Mucosa of stomach (tissue), 1 donor: ENCODE data around the gene MAF.
A peak's percentile ranks its signal among the peaks of the same experiment; 100 is the strongest.

Experiments
- H3K27me3 ChIP-seq: one replicate; pipeline ENCODE4 v1.7.0; 2013; ENCODE audit warnings: mild to moderate bottlenecking, low read length; ENCODE audit not compliant: control insufficient read depth, insufficient read depth
- H3K36me3 ChIP-seq: one replicate; pipeline ENCODE4 v1.7.0; 2013; ENCODE audit warnings: low read length; ENCODE audit not compliant: control insufficient read depth, insufficient read depth
- H3K4me1 ChIP-seq: one replicate; pipeline ENCODE4 v1.7.0; 2013; ENCODE audit warnings: mild to moderate bottlenecking, low read length; ENCODE audit not compliant: control insufficient read depth, insufficient read depth
- H3K4me3 ChIP-seq: one replicate; pipeline ENCODE4 v1.7.0; 2013; ENCODE audit warnings: low read length
- H3K9ac ChIP-seq: one replicate; pipeline ENCODE4 v1.7.0; 2013; ENCODE audit warnings: mild to moderate bottlenecking, low read length, moderate library complexity
- H3K9me3 ChIP-seq: one replicate; pipeline ENCODE4 v1.7.0; 2013; ENCODE audit warnings: mild to moderate bottlenecking, low read length, moderate library complexity; ENCODE audit not compliant: control insufficient read depth
- donor health status: Pancreatic carcinoma.

MAF gene

GRCh38 chr16:79600638-79601091, at the start of gene MAF:
MAF (minus strand) TSS chr16:79600737; CDS start chr16:79599902, 835 bp downstream.
- H3K9ac ChIP-seq = peak within 1 kb of the TSS; percentile 85
- H3K27me3 ChIP-seq = peaks cover 5% of the 10 kb centered on the region
- peak within 1 kb of the TSS; percentile 52 for H3K4me3 ChIP-seq
- no peaks in the 10 kb centered on the region for H3K4me1 ChIP-seq
- H3K36me3 ChIP-seq = no peaks in the 10 kb centered on the region
- H3K9me3 ChIP-seq = no peaks in the 10 kb centered on the region

GRCh38 chr16:79648826-79649225, 48.3 kb upstream of the MAF start:
- Histone ChIP-seq H3K27me3 (no peaks in the 10 kb centered on the region), H3K36me3 (no peaks in the 10 kb centered on the region), H3K4me1 (peaks cover 14% of the 10 kb centered on the region), H3K9ac (no peak overlapping the region), H3K9me3 (no peaks in the 10 kb centered on the region), H3K4me3 (no peak overlapping the region)

GRCh38 chr16:79647586-79647985, 47.0 kb upstream of the MAF start:
- Histone ChIP-seq H3K27me3 (no peaks in the 10 kb centered on the region), H3K4me3 (no peak overlapping the region), H3K36me3 (no peaks in the 10 kb centered on the region), H3K4me1 (peaks cover 9% of the 10 kb centered on the region), H3K9ac (no peak overlapping the region), H3K9me3 (no peaks in the 10 kb centered on the region)

GRCh38 chr16:79645701-79646100, 45.2 kb upstream of the MAF start:
- Histone ChIP-seq H3K9me3 (no peaks in the 10 kb centered on the region), H3K27me3 (no peaks in the 10 kb centered on the region), H3K9ac (no peak overlapping the region), H3K36me3 (no peaks in the 10 kb centered on the region), H3K4me1 (peaks cover 2% of the 10 kb centered on the region), H3K4me3 (no peak overlapping the region)

- Histone ChIP-seq H3K9ac (no peak overlapping the region), H3K4me1 (peaks cover 8% of the 10 kb centered on the region), H3K36me3 (no peaks in the 10 kb centered on the region), H3K27me3 (no peaks in the 10 kb centered on the region), H3K9me3 (no peaks in the 10 kb centered on the region), H3K4me3 (no peak overlapping the region)
Observed at GRCh38 chr16:79644971-79645667, 44.6 kb upstream of the MAF start.

GRCh38 chr16:79642652-79643051, 42.1 kb upstream of the MAF start:
- no peaks in the 10 kb centered on the region for H3K9me3 ChIP-seq
- peaks cover 14% of the 10 kb centered on the region for H3K4me1 ChIP-seq
- no peaks in the 10 kb centered on the region for H3K27me3 ChIP-seq
- H3K4me3 ChIP-seq = no peak overlapping the region
- H3K36me3 ChIP-seq = no peaks in the 10 kb centered on the region
- no peak overlapping the region for H3K9ac ChIP-seq

- H3K4me3 ChIP-seq = no peak overlapping the region
Observed at GRCh38 chr16:79640513-79641360, 40.2 kb upstream of the MAF start.

GRCh38 chr16:79639576-79640311, 39.2 kb upstream of the MAF start:
- no peaks in the 10 kb centered on the region for H3K27me3 ChIP-seq
- H3K4me3 ChIP-seq = no peak overlapping the region
- H3K9ac ChIP-seq = no peak overlapping the region
- H3K36me3 ChIP-seq = no peaks in the 10 kb centered on the region
- H3K9me3 ChIP-seq = no peaks in the 10 kb centered on the region
- peaks cover 14% of the 10 kb centered on the region for H3K4me1 ChIP-seq

More at GRCh38 chr16:79640513-79641360, 40.2 kb upstream of the MAF start:
- Histone ChIP-seq H3K4me1 (peaks cover 14% of the 10 kb centered on the region), H3K36me3 (no peaks in the 10 kb centered on the region), H3K9ac (no peak overlapping the region), H3K27me3 (no peaks in the 10 kb centered on the region), H3K9me3 (no peaks in the 10 kb centered on the region)

- Histone ChIP-seq H3K4me3 (no peak overlapping the region), H3K27me3 (no peaks in the 10 kb centered on the region), H3K9me3 (no peaks in the 10 kb centered on the region), H3K4me1 (peaks cover 14% of the 10 kb centered on the region), H3K9ac (no peak overlapping the region), H3K36me3 (no peaks in the 10 kb centered on the region)
Observed at GRCh38 chr16:79638386-79638785, 37.8 kb upstream of the MAF start.

- no peaks in the 10 kb centered on the region for H3K9me3 ChIP-seq
- H3K36me3 ChIP-seq = no peaks in the 10 kb centered on the region
- H3K27me3 ChIP-seq = no peaks in the 10 kb centered on the region
- H3K4me1 ChIP-seq = peaks cover 9% of the 10 kb centered on the region
- H3K4me3 ChIP-seq = no peak overlapping the region
- no peak overlapping the region for H3K9ac ChIP-seq
Observed at GRCh38 chr16:79635488-79635887, 35.0 kb upstream of the MAF start.

GRCh38 chr16:79634298-79634697, 33.8 kb upstream of the MAF start:
- H3K9ac ChIP-seq = no peak overlapping the region
- H3K27me3 ChIP-seq = no peaks in the 10 kb centered on the region
- no peak overlapping the region for H3K4me3 ChIP-seq
- no peaks in the 10 kb centered on the region for H3K9me3 ChIP-seq
- no peaks in the 10 kb centered on the region for H3K36me3 ChIP-seq
- H3K4me1 ChIP-seq = no peaks in the 10 kb centered on the region

GRCh38 chr16:79632289-79632688, 31.8 kb upstream of the MAF start:
- Histone ChIP-seq H3K4me3 (no peak overlapping the region), H3K9ac (no peak overlapping the region), H3K9me3 (no peaks in the 10 kb centered on the region), H3K36me3 (no peaks in the 10 kb centered on the region), H3K27me3 (no peaks in the 10 kb centered on the region), H3K4me1 (no peaks in the 10 kb centered on the region)
